Endothelial cell of umbilical vein (primary cell): Measurements from ENCODE around the gene IPPK. TPM values are rescaled to one million over a fixed set of nuclear protein-coding genes. Genes with fewer than 3 reads are reported as not detected.

Experiments used
- BruUV-seq: library from RNA; stranded (reverse); fragments of 400-500 nt; replicated peaks from 2 replicates; lab custom pipeline; 2021; lab: Mats Ljungman, UMichigan
- CTCF ChIA-PET: fragments of 300-600, 350-600 bp; sonication (Branson Sonifier 250); formaldehyde crosslinking; loops from one replicate; lab custom pipeline; 2021; ENCODE audit warnings: antibody characterized with exemption, inconsistent platforms; lab: Charles Lee
- POLR2A ChIA-PET: fragments of 300-600, 350-600 bp; sonication (Branson Sonifier 250); formaldehyde crosslinking; loops from one replicate; lab custom pipeline; 2021; ENCODE audit warnings: antibody characterized with exemption, inconsistent platforms; lab: Charles Lee
- DNase-seq: peaks from one replicate; pipeline ENCODE4 v3.0.0-alpha.2; 2011; ENCODE audit warnings: low read depth, low spot score
- FAIRE-seq: peaks from 2 replicates; lab custom pipeline; 2011; peaks lifted over from hg19 to GRCh38; lab: Jason Lieb, UNC
- H2AFZ ChIP-seq: 2 replicates; pipeline ENCODE4 v1.6.0; 2012; ENCODE audit warnings: low read depth, low read length, control low read depth, inconsistent platforms
- H3K27ac ChIP-seq: 2 replicates; pipeline ENCODE4 v1.5.1; 2011; ENCODE audit warnings: low read depth, mild to moderate bottlenecking, control low read depth, low read length, moderate library complexity; ENCODE audit not compliant: insufficient read depth
- H3K27me3 ChIP-seq, 2 experiments: 2 replicates each; pipeline versions ENCODE4 v1.6.0 to v1.6.1; 2011; ENCODE audit warnings: low read length in 2 of 2, mixed read lengths in 1 of 2; ENCODE audit not compliant: control insufficient read depth in 2 of 2, insufficient read depth in 2 of 2
- H3K36me3 ChIP-seq, 2 experiments: 2 replicates in 1 of 2; 3 replicates in 1 of 2; pipeline ENCODE4 v1.5.1; 2011; ENCODE audit warnings: low read length in 2 of 2, mild to moderate bottlenecking in 1 of 2, moderate library complexity in 1 of 2; ENCODE audit not compliant: control insufficient read depth in 2 of 2, insufficient read depth in 2 of 2; ENCODE audit errors: extremely low read depth in 1 of 2
- H3K4me1 ChIP-seq: 3 replicates; pipeline ENCODE4 v1.5.1; 2011; ENCODE audit warnings: mild to moderate bottlenecking, low read length; ENCODE audit not compliant: control insufficient read depth, insufficient read depth; ENCODE audit errors: extremely low read depth
- H3K4me2 ChIP-seq: 2 replicates; pipeline ENCODE4 v1.6.1; 2011; ENCODE audit warnings: low read length, control low read depth, mixed read lengths; ENCODE audit not compliant: insufficient read depth
- H3K4me3 ChIP-seq, 3 experiments: fragments of 200-600 bp in 1 of 3; sonication (generic), shearing (Covaris generic) in 1 of 3; replicated peaks in 1 of 3; 2 replicates each; pipeline ENCODE4 v1.5.1; 2011 to 2016; ENCODE audit warnings: control low read depth in 3 of 3, low read length in 3 of 3, mild to moderate bottlenecking in 2 of 3, inconsistent platforms in 1 of 3, low read depth in 1 of 3, moderate library complexity in 1 of 3; ENCODE audit not compliant: insufficient read depth in 1 of 3
- H3K79me2 ChIP-seq: 2 replicates; pipeline ENCODE4 v1.6.0; 2012; ENCODE audit warnings: low read length, inconsistent platforms; ENCODE audit not compliant: control insufficient read depth, insufficient read depth
- H3K9ac ChIP-seq: replicated peaks from 2 replicates; pipeline ENCODE3; 2011; ENCODE audit warnings: low read length, control low read depth; ENCODE audit not compliant: insufficient read depth; ENCODE audit errors: extremely low read depth
- H3K9me1 ChIP-seq: replicated peaks from 3 replicates; pipeline ENCODE4 v1.6.0; 2011; ENCODE audit warnings: mild to moderate bottlenecking, low read length; ENCODE audit not compliant: control insufficient read depth, insufficient read depth; ENCODE audit errors: extremely low read depth
- H3K9me3 ChIP-seq: replicated peaks from 2 replicates; pipeline ENCODE4 v1.5.1; 2012; ENCODE audit warnings: low read length, inconsistent platforms; ENCODE audit not compliant: control insufficient read depth, insufficient read depth
- H4K20me1 ChIP-seq: replicated peaks from 2 replicates; pipeline ENCODE3; 2011; ENCODE audit warnings: mild to moderate bottlenecking, low read length; ENCODE audit not compliant: control insufficient read depth, insufficient read depth; ENCODE audit errors: extremely low read depth
- CTCF ChIP-seq, 2 donors: IDR thresholded peaks; 1 replicate in 1 of 2; 2 replicates in 1 of 2; pipeline ENCODE4 v1.5.1; 2011; ENCODE audit warnings: low read length in 2 of 2, mild to moderate bottlenecking in 2 of 2, moderate library complexity in 2 of 2, control low read depth in 1 of 2, inconsistent platforms in 1 of 2, low read depth in 1 of 2; ENCODE audit not compliant: insufficient read depth in 1 of 2; ENCODE audit errors: extremely low read depth in 1 of 2
- EZH2 ChIP-seq: IDR thresholded peaks from 2 replicates; pipeline ENCODE4 v1.6.1; 2012; ENCODE audit warnings: borderline replicate concordance, low read depth, mild to moderate bottlenecking, moderate library complexity, low read length, inconsistent platforms; ENCODE audit not compliant: severe bottlenecking
- FOS ChIP-seq: IDR thresholded peaks from 2 replicates; pipeline ENCODE4 v1.6.1; 2011; ENCODE audit warnings: mild to moderate bottlenecking, low read length, moderate library complexity, borderline replicate concordance; ENCODE audit not compliant: insufficient read depth
- GATA2 ChIP-seq: IDR thresholded peaks from 2 replicates; pipeline ENCODE4 v1.7.0; 2011; ENCODE audit warnings: low read depth, mild to moderate bottlenecking, moderate library complexity, mixed read lengths, low read length; ENCODE audit not compliant: insufficient read length, insufficient read depth
- JUN ChIP-seq: IDR thresholded peaks from 2 replicates; pipeline ENCODE4 v1.6.1; 2011; ENCODE audit warnings: borderline replicate concordance, low read depth; ENCODE audit not compliant: insufficient read length, insufficient read depth
- MAX ChIP-seq: IDR thresholded peaks from 2 replicates; pipeline ENCODE4 v1.6.1; 2011; ENCODE audit not compliant: insufficient read depth, insufficient read length
- MYC ChIP-seq: IDR thresholded peaks from one replicate; pipeline ENCODE4 v1.6.1; 2011; ENCODE audit warnings: mild to moderate bottlenecking, low read depth, low read length
- POLR2A ChIP-seq: IDR thresholded peaks from 2 replicates; pipeline ENCODE4 v1.6.1; 2012; ENCODE audit warnings: low read depth, mild to moderate bottlenecking, control low read depth, low read length
- POLR2AphosphoS5 ChIP-seq: IDR thresholded peaks from 2 replicates; pipeline ENCODE4 v1.6.1; 2012; ENCODE audit warnings: low read depth, mild to moderate bottlenecking, control low read depth, low read length, moderate library complexity; ENCODE audit not compliant: insufficient read depth
- dilution Hi-C: fragments of 300-500 bp; cut with MboI; formaldehyde crosslinking; loops from one replicate; pipeline ENCODE4 v1.15.0; 2019; ENCODE audit warnings: low sequenced_read_pairs; ENCODE audit not compliant: extremely low pct_ligation_motif_present
- intact Hi-C: fragments of 100-400 bp; cut with micrococcal nuclease; formaldehyde crosslinking; loops from one replicate; pipeline ENCODE4 v1.10.0; 2022
- polyA plus RNA-seq, 4 experiments: library from polyadenylated mRNA; depleted of rRNA in 3 of 4; stranded (reverse) in 3 of 4; unstranded in 1 of 4; fragments of >200 nt; gene quantifications; 2 replicates each; pipeline versions ENCODE4 v1.2.1 to v1.2.3, GENCODE V29; 2011 to 2012; ENCODE audit warnings: missing spikeins in 1 of 4
- total RNA-seq: library from RNA; stranded (reverse); gene quantifications from 2 replicates; pipeline ENCODE4 v1.2.3, GENCODE V29; 2021

Gene IPPK
- total and polyA plus RNA-seq, 2 donors (not counting 3 experiments of a cell fraction or from before 2014, with no cell fraction given), result 14.0 to 28.0 TPM

GRCh38 chr9:92642564-92642963 lies 27.4 kb downstream of the IPPK start:
- H3K4me1 ChIP-seq, result no peaks in the 10 kb centered on the region
- POLR2A ChIA-PET, result no interaction called here
- H2AFZ ChIP-seq, result no peak overlapping the region
- DNase-seq (no peak), FAIRE-seq (no peak)
- H3K36me3 ChIP-seq, result peaks cover 10 to 37% of the 10 kb centered on the region in 2 experiments
- no peak overlapping the region for H3K27ac ChIP-seq
- intact Hi-C loops, result no loop called here
- dilution Hi-C loops, result no loop called here
- no TSS peak for BruUV-seq
- TF ChIP-seq CTCF (IDR thresholded peaks at IDR 0.05; ENCODE audit: extremely low read depth in 1 of 2, insufficient read depth in 1 of 2, low read depth in 1 of 2, low read length in 2 of 2) (no peak), JUN (no peak), FOS (no peak), EZH2 (no peak), MYC (no peak), MAX (no peak), POLR2A (no peak), GATA2 (no peak), POLR2AphosphoS5 (no peak)
- no peak overlapping the region for H3K4me3 ChIP-seq
- no peaks in the 10 kb centered on the region for H3K27me3 ChIP-seq
- no peak overlapping the region for H3K9ac ChIP-seq
- H4K20me1 ChIP-seq, result no peaks in the 10 kb centered on the region
- peaks cover 6% of the 10 kb centered on the region for H3K79me2 ChIP-seq
- H3K9me1 ChIP-seq, result no peaks in the 10 kb centered on the region
- CTCF ChIA-PET, result no interaction called here
- H3K4me2 ChIP-seq, result no peak overlapping the region
- H3K9me3 ChIP-seq, result no peaks in the 10 kb centered on the region
